ENCODE measurements around the gene ANKH.
"Not testable (repeated sequence)": the region's sequence is repeated elsewhere in the genome, so short reads cannot be mapped to it uniquely, and the experiment has no call there.

The ANKH gene

GRCh38 chr5:14830210-14831005, 41.2 kb downstream of the ANKH start:
- Histone ChIP-seq H3K27me3 (ENCODE audit: control insufficient read depth, insufficient read depth, low read length) (no peaks in the 10 kb centered on the region), H3K4me3 (ENCODE audit: low read length) (no peak overlapping the region), H3K9me3 (ENCODE audit: control insufficient read depth, insufficient read depth, low read length) (no peaks in the 10 kb centered on the region; the same call in 1 of the 2 replicates), H3K27ac (ENCODE audit: low read length) (no peak overlapping the region), H3K36me3 (ENCODE audit: control insufficient read depth, insufficient read depth, low read length) (no peaks in the 10 kb centered on the region), H3K4me1 (ENCODE audit: control insufficient read depth, insufficient read depth, low read length) (no peaks in the 10 kb centered on the region)
- no peak for DNase-seq (ENCODE audit: low read depth, low spot score)
- WGBS (ENCODE audit: insufficient coverage, insufficient read length): no CpG with 5 or more reads among the region's 12 CpGs

GRCh38 chr5:14829396-14829795, 42.2 kb downstream of the ANKH start:
- no peak overlapping the region for H3K4me3 ChIP-seq (ENCODE audit: low read length)
- no peak overlapping the region for H3K27ac ChIP-seq (ENCODE audit: low read length)
- no peaks in the 10 kb centered on the region for H3K36me3 ChIP-seq (ENCODE audit: control insufficient read depth, insufficient read depth, low read length)
- no peaks in the 10 kb centered on the region for H3K27me3 ChIP-seq (ENCODE audit: control insufficient read depth, insufficient read depth, low read length)
- no peak for DNase-seq (ENCODE audit: low read depth, low spot score)
- no peaks in the 10 kb centered on the region for H3K9me3 ChIP-seq (ENCODE audit: control insufficient read depth, insufficient read depth, low read length)
- H3K4me1 ChIP-seq (ENCODE audit: control insufficient read depth, insufficient read depth, low read length): no peaks in the 10 kb centered on the region; the same call in 1 of the 2 replicates
- WGBS (ENCODE audit: insufficient coverage, insufficient read length): no CpG with 5 or more reads among the region's 3 CpGs

GRCh38 chr5:14826714-14827113, 44.9 kb downstream of the ANKH start:
- no peak overlapping the region for H3K4me3 ChIP-seq (ENCODE audit: low read length)
- H3K9me3 ChIP-seq (ENCODE audit: control insufficient read depth, insufficient read depth, low read length): no peaks in the 10 kb centered on the region
- H3K27me3 ChIP-seq (ENCODE audit: control insufficient read depth, insufficient read depth, low read length): no peaks in the 10 kb centered on the region
- no peak overlapping the region for H3K27ac ChIP-seq (ENCODE audit: low read length)
- no peak for DNase-seq (ENCODE audit: low read depth, low spot score)
- H3K4me1 ChIP-seq (ENCODE audit: control insufficient read depth, insufficient read depth, low read length): no peaks in the 10 kb centered on the region; the same call in 1 of the 2 replicates
- H3K36me3 ChIP-seq (ENCODE audit: control insufficient read depth, insufficient read depth, low read length): no peaks in the 10 kb centered on the region
- WGBS (ENCODE audit: insufficient coverage, insufficient read length): no CpG with 5 or more reads among the region's 4 CpGs

- no peak for DNase-seq (ENCODE audit: low read depth, low spot score)
- no peaks in the 10 kb centered on the region for H3K27me3 ChIP-seq (ENCODE audit: control insufficient read depth, insufficient read depth, low read length)
- no CpG with 5 or more reads among the region's 2 CpGs for WGBS (ENCODE audit: insufficient coverage, insufficient read length)
These were observed 45.6 kb downstream of the ANKH start for GRCh38 chr5:14825977-14826376.

GRCh38 chr5:14824499-14824898, 47.1 kb downstream of the ANKH start:
- no CpG with 5 or more reads among the region's 3 CpGs for WGBS (ENCODE audit: insufficient coverage, insufficient read length)
- Histone ChIP-seq H3K27ac (ENCODE audit: low read length) (no peak overlapping the region), H3K9me3 (ENCODE audit: control insufficient read depth, insufficient read depth, low read length) (no peaks in the 10 kb centered on the region), H3K27me3 (ENCODE audit: control insufficient read depth, insufficient read depth, low read length) (no peaks in the 10 kb centered on the region), H3K4me1 (ENCODE audit: control insufficient read depth, insufficient read depth, low read length) (no peaks in the 10 kb centered on the region; the same call in 1 of the 2 replicates), H3K36me3 (ENCODE audit: control insufficient read depth, insufficient read depth, low read length) (no peaks in the 10 kb centered on the region), H3K4me3 (ENCODE audit: low read length) (no peak overlapping the region)
- no peak for DNase-seq (ENCODE audit: low read depth, low spot score)

More at GRCh38 chr5:14825977-14826376, 45.6 kb downstream of the ANKH start:
- Histone ChIP-seq H3K27ac (ENCODE audit: low read length) (no peak overlapping the region), H3K36me3 (ENCODE audit: control insufficient read depth, insufficient read depth, low read length) (no peaks in the 10 kb centered on the region), H3K9me3 (ENCODE audit: control insufficient read depth, insufficient read depth, low read length) (no peaks in the 10 kb centered on the region), H3K4me1 (ENCODE audit: control insufficient read depth, insufficient read depth, low read length) (no peaks in the 10 kb centered on the region; the same call in 1 of the 2 replicates), H3K4me3 (ENCODE audit: low read length) (no peak overlapping the region)

- Histone ChIP-seq H3K27ac (ENCODE audit: low read length) (no peak overlapping the region), H3K4me3 (ENCODE audit: low read length) (no peak overlapping the region), H3K36me3 (ENCODE audit: control insufficient read depth, insufficient read depth, low read length) (no peaks in the 10 kb centered on the region), H3K9me3 (ENCODE audit: control insufficient read depth, insufficient read depth, low read length) (no peaks in the 10 kb centered on the region), H3K27me3 (ENCODE audit: control insufficient read depth, insufficient read depth, low read length) (no peaks in the 10 kb centered on the region), H3K4me1 (ENCODE audit: control insufficient read depth, insufficient read depth, low read length) (no peaks in the 10 kb centered on the region; the same call in 1 of the 2 replicates)
- WGBS (ENCODE audit: insufficient coverage, insufficient read length): no CpG with 5 or more reads among the region's 9 CpGs
- DNase-seq (ENCODE audit: low read depth, low spot score): no peak
These were observed 50.3 kb downstream of the ANKH start for GRCh38 chr5:14821100-14821845.

GRCh38 chr5:14818931-14819790, 52.4 kb downstream of the ANKH start:
- Histone ChIP-seq H3K4me3 (ENCODE audit: low read length) (no peak overlapping the region), H3K27ac (ENCODE audit: low read length) (no peak overlapping the region), H3K9me3 (ENCODE audit: control insufficient read depth, insufficient read depth, low read length) (no peaks in the 10 kb centered on the region), H3K36me3 (ENCODE audit: control insufficient read depth, insufficient read depth, low read length) (no peaks in the 10 kb centered on the region), H3K4me1 (ENCODE audit: control insufficient read depth, insufficient read depth, low read length) (no peaks in the 10 kb centered on the region), H3K27me3 (ENCODE audit: control insufficient read depth, insufficient read depth, low read length) (no peaks in the 10 kb centered on the region)
- no CpG with 5 or more reads among the region's 14 CpGs for WGBS (ENCODE audit: insufficient coverage, insufficient read length)
- no peak for DNase-seq (ENCODE audit: low read depth, low spot score)

GRCh38 chr5:14817762-14818136, 53.8 kb downstream of the ANKH start:
- not testable (repeated sequence) for H3K4me3 ChIP-seq (ENCODE audit: low read length); H3K27ac ChIP-seq (ENCODE audit: low read length); H3K27me3 ChIP-seq (ENCODE audit: control insufficient read depth, insufficient read depth, low read length); DNase-seq (ENCODE audit: low read depth, low spot score); H3K9me3 ChIP-seq (ENCODE audit: control insufficient read depth, insufficient read depth, low read length); H3K36me3 ChIP-seq (ENCODE audit: control insufficient read depth, insufficient read depth, low read length); H3K4me1 ChIP-seq (ENCODE audit: control insufficient read depth, insufficient read depth, low read length)
- WGBS (ENCODE audit: insufficient coverage, insufficient read length): no CpG with 5 or more reads among the region's 2 CpGs

- no peaks in the 10 kb centered on the region for H3K4me1 ChIP-seq (ENCODE audit: control insufficient read depth, insufficient read depth, low read length)
- no peaks in the 10 kb centered on the region for H3K9me3 ChIP-seq (ENCODE audit: control insufficient read depth, insufficient read depth, low read length)
- no peak overlapping the region for H3K27ac ChIP-seq (ENCODE audit: low read length)
- no peaks in the 10 kb centered on the region for H3K27me3 ChIP-seq (ENCODE audit: control insufficient read depth, insufficient read depth, low read length)
- no peak overlapping the region for H3K4me3 ChIP-seq (ENCODE audit: low read length)
- H3K36me3 ChIP-seq (ENCODE audit: control insufficient read depth, insufficient read depth, low read length): no peaks in the 10 kb centered on the region
- WGBS (ENCODE audit: insufficient coverage, insufficient read length): no CpG with 5 or more reads among the region's 6 CpGs
- no peak for DNase-seq (ENCODE audit: low read depth, low spot score)
These were observed 54.4 kb downstream of the ANKH start for GRCh38 chr5:14816999-14817761.

Measured in iPS DF 6.9 (cell line).